Sciatic nerve (tissue), 2 donors: ENCODE measurements around the gene SLITRK3. TPM values are rescaled to one million over a fixed set of nuclear protein-coding genes. Genes with fewer than 3 reads are reported as not detected.
"Not testable (repeated sequence)": the region's sequence is repeated elsewhere in the genome, so short reads cannot be mapped to it uniquely, and the experiment has no call there.

Source experiments
- ATAC-seq: fragments of 200-7000 bp; cut with Tn5 transposase; one replicate; pipeline ENCODE4 v1.9.1; 2020; ENCODE audit warnings: mild to moderate bottlenecking, moderate library complexity
- DNase-seq: peaks from one replicate; pipeline ENCODE4 v3.0.0-alpha.2; 2020; ENCODE audit warnings: low spot score
- intact Hi-C: fragments of 100-400 bp; cut with DNase I; formaldehyde crosslinking; loops from one replicate; pipeline ENCODE4 v1.14.2; 2022
- total RNA-seq: library from RNA; stranded (reverse); fragmentation: NEBNext Ultra II Directional; extraction: Animal tissue kit (Norgen Biotek cat#: 25700); gene quantifications from one replicate; pipeline ENCODE4 v1.2.1, GENCODE V29; 2021
- donor health status: DM: no; HTN: no; CAD: no.
- donor health status: DM: no; HTN: no; CAD: no.

The SLITRK3 gene
- total RNA-seq, 1 donor from 2014 or later = not detected

GRCh38 chr3:165193366-165194254 lies 2.6 kb downstream of the SLITRK3 start:
- intact Hi-C loops = no loop called here
- ATAC-seq (no peak), DNase-seq (no peak)

GRCh38 chr3:165192610-165193192 lies 3.5 kb downstream of the SLITRK3 start:
- intact Hi-C loops = no loop called here
- DNase-seq = no peak

GRCh38 chr3:165191491-165191890 lies 4.7 kb downstream of the SLITRK3 start:
- DNase-seq (no peak), ATAC-seq (no peak)
- intact Hi-C loops = no loop called here

More at GRCh38 chr3:165192610-165193192, 3.5 kb downstream of the SLITRK3 start:
- no peak for ATAC-seq

- intact Hi-C loops = no loop called here
- ATAC-seq (peak; percentile 15), DNase-seq (no peak)
Observed at GRCh38 chr3:165188452-165188851, 7.7 kb downstream of the SLITRK3 start.

- DNase-seq (no peak), ATAC-seq (peak; percentile 80)
- intact Hi-C loops = no loop called here
Observed at GRCh38 chr3:165185707-165186327, 10.4 kb downstream of the SLITRK3 start.

- DNase-seq = no peak
- ATAC-seq = no peak
- intact Hi-C loops = no loop called here
Observed at GRCh38 chr3:165181556-165181955, 14.6 kb downstream of the SLITRK3 start.

GRCh38 chr3:165170236-165170635 lies 25.9 kb downstream of the SLITRK3 start:
- ATAC-seq = no peak

GRCh38 chr3:165169368-165169767 lies 26.8 kb downstream of the SLITRK3 start:
- intact Hi-C loops = no loop called here
- no peak for ATAC-seq
- DNase-seq = no peak

More at GRCh38 chr3:165170236-165170635, 25.9 kb downstream of the SLITRK3 start:
- no peak for DNase-seq
- intact Hi-C loops = no loop called here

GRCh38 chr3:165162883-165163282 lies 33.3 kb downstream of the SLITRK3 start:
- intact Hi-C loops = no loop called here
- DNase-seq (no peak), ATAC-seq (no peak)

- DNase-seq (no peak), ATAC-seq (peak; percentile 17)
- intact Hi-C loops = no loop called here
Observed at GRCh38 chr3:165159760-165160421, 36.3 kb downstream of the SLITRK3 start.

- intact Hi-C loops = no loop called here
- no peak for ATAC-seq
- no peak for DNase-seq
Observed at GRCh38 chr3:165158011-165158410, 38.2 kb downstream of the SLITRK3 start.

GRCh38 chr3:165156757-165157420 lies 39.3 kb downstream of the SLITRK3 start:
- DNase-seq = no peak
- intact Hi-C loops = no loop called here
- no peak for ATAC-seq

- intact Hi-C loops = no loop called here
- no peak for ATAC-seq
Observed at GRCh38 chr3:165148876-165149441, 47.2 kb downstream of the SLITRK3 start.

GRCh38 chr3:165144271-165144670 lies 51.9 kb downstream of the SLITRK3 start:
- DNase-seq = no peak
- no peak for ATAC-seq
- intact Hi-C loops = no loop called here

More at GRCh38 chr3:165148876-165149441, 47.2 kb downstream of the SLITRK3 start:
- DNase-seq = no peak

- ATAC-seq, intact Hi-C loops, DNase-seq: not testable (repeated sequence)
Observed at GRCh38 chr3:165139918-165140317, 56.3 kb downstream of the SLITRK3 start.
